DMS53 (cell line): ENCODE results near the gene SCML1.

Source experiments
- DNase-seq: peaks from one replicate; lab custom pipeline; 2025; lab: John Stamatoyannopoulos, UW

SCML1 gene

DNA sequence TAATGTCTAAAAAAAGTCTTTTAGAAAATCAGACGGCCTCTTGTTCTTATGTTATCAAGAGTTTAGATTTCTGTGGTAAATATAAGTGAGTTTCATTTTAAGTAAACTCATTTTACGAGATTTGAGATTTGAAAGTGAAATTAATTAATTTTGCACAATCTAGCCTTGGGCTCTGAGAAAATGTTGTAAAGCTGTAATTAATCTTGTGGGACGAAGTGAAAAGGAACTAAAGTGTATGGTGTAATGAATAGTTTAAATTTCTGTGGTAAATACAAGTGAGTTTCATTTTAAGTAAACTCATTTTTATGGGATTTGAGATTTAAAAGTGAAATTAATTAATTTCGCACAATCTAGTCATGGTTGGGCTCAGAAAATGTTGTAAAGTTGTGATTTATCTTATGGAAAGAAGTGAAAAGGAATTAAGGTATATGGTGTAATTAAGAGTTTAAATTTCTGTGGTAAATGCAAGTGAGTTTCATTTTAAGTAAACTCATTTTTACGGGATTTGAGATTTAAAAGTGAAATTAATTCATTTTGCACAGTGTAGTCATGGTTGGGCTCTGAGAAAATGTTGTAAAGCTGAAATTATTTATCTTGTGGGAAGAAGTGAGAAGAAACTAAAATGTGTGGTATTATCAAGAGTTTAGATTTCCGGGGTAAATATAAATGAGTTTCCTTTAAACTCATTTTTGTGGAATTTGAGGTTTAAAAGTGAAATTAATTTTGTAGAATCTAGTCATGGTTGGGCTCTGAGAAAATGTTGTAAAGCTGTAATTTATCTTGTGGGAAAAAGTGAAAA lies 1.6 kb downstream of the SCML1 start:
- no peak for DNase-seq

DNA sequence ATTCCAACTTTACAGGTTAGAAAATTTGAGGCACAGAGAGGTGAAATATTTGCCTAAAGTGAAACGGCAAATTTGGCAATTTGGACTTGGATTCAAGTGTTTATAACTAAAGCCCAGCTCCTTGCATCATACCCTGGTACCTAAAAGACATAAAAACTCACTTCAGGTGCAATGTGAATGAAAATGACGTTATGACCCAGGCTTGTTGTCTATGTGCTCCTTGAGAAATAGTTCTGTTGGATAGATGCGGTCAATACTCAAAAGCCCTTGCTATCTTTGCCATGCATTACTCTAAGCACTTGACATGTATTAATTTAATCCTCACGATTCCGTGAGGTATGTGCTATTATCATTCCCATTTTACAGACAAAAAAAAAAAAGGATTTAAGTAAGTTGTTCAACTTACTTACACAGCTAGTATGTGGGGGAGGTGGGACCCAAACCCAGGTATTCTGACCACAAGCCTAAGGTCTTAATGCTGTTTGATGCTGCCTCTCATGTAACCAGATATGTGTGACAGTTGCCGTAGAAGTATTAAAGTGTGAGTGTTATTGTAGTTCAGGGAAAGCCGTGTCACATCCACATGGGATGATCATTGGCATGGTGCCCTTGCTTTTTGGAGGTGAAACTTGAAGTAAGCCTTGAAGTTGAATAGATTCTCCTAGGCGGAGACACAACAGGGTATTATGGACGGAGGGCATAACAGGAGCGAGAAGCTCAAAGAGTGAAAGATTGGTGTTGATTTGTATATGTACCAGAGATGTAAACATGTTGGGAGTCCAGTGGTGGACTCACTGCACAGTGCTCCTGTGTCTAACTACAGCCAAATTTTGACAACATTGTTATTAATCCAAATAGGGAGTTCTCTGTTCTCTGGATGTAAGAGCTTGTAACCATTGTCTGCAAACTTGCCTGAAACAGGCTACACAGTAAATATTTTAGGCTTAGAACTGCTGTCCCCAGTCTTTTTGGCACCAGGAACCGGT lies 3.1 kb downstream of the SCML1 start:
- DNase-seq, result no peak

- DNase-seq, result no peak
Measured at GRCh38 chrX:17741123-17741511, 3.8 kb downstream of the SCML1 start.

DNA sequence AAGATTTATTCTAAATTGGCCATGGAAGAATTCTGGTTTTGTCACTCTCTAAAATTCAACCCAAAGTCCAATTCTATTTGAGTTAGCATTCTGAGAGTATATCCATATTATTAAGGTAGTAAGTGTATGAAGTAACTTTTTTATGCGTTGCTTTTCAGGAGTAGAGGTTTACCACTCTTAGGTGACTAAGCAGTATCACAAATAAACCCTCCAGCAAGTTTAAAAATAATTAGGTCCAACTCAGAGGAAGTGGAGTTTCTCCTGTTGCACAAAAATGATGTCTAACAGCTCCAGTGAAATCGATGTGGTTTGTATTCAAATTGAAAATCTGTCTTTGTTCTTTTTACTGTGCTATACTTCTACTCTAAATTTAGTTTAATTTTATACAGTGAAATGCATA lies 6.6 kb downstream of the SCML1 start:
- DNase-seq, result no peak

- peak; percentile 65 for DNase-seq
Measured at GRCh38 chrX:17744896-17745523, 7.7 kb downstream of the SCML1 start.

- no peak for DNase-seq
Measured at GRCh38 chrX:17747692-17748091, 10.4 kb downstream of the SCML1 start.

DNA sequence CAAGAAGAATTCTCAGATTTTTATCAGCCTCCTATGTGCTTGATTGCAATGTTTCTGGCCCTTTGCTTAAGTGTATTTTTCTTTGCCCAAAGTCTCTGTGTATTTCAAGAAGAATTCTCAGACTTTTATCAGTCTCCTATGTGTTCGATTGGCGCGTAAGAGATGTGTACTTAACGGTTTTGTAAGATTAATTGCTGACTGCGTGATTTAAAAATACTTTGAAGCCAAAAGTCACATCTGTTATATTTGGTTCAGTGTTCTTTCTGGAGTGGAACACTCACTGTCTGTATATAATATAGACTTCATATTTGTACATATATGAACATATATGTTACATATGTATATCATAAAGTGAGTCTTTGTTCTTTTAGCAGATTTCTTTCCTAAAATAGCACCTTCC lies 11.4 kb downstream of the SCML1 start:
- no peak for DNase-seq

- DNase-seq, result no peak
Measured at GRCh38 chrX:17750436-17750835, 13.1 kb downstream of the SCML1 start.

DNA sequence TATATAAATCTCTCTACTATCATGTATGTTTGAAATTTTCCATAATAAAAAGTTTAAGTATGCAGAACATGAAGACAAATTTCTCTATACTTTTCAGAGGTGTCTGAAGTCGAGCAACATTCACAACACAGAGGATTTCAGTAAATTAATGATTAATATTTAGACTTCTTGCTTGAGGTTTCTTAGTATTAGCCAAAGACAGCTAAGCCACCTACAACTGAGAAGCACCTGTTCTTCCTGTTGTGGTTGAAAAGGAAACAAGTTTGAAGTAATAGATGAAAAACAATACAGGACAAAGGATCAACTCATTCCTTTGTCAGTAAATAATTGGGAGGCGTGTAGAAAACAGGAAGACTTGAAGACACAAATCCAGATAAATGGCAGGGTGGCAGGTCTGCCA lies 21.1 kb downstream of the SCML1 start:
- no peak for DNase-seq

DNA sequence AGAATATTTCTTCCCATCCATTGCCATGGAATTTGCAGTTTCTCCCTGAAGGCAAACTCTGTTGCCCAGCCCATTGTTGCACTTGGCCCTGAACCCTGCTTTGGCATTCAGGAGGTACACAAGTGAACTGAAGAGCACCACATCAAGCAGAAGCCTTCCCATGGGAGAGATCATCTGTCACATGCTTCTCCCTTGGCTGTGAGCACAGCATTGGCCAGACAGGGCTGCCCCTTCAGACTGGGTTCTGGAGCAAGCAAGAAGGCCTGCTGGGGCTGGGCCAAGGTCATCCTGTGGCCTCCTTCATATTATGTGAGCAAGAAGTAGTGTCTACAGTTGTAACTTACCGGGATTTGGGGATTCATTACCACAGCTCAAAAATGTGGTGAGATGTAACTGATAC lies 22.7 kb downstream of the SCML1 start:
- no peak for DNase-seq

DNA sequence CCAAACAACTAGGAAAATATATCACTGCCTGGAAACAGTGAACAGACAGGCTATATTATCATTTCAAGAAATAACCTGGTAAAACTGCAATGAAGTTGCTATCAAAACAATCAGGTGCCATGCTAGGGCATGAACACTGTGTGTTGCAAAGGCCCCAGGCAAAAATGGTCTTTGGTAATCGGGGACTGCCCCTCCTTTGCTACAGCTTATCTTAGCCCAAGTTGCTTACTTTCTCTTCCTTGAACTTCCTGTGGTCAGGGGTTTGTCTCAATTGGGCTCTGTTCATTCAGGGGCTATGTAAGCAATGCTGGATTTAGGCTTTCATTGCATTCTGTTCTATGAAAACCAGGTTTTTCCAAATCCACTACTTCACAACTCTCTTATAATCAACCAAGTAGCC lies 30.4 kb downstream of the SCML1 start:
- DNase-seq, result no peak

DNA sequence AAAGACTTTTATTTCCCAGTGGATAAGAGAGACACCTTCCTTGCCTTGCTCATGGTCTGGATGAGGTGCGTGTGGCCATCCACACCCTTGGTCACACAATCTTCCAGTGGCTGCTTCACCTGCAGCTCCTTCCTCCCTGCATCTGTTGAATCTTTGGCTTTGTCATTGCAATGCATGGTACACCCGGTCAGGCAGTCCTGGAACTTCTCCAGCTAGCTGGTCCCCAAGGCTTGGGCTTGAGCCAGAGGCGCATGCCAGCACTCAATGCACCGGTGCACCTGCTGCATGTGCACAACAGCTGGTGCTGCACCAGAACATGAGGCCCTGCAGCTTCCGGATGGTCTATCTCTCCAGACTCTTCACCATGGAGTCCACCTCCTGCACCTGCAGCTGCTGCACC lies 31.7 kb downstream of the SCML1 start:
- no peak for DNase-seq

GRCh38 chrX:17769701-17770269 lies 32.5 kb downstream of the SCML1 start:
- DNase-seq, result no peak

- DNase-seq, result no peak
Measured at GRCh38 chrX:17773221-17773876, 36.1 kb downstream of the SCML1 start.

DNA sequence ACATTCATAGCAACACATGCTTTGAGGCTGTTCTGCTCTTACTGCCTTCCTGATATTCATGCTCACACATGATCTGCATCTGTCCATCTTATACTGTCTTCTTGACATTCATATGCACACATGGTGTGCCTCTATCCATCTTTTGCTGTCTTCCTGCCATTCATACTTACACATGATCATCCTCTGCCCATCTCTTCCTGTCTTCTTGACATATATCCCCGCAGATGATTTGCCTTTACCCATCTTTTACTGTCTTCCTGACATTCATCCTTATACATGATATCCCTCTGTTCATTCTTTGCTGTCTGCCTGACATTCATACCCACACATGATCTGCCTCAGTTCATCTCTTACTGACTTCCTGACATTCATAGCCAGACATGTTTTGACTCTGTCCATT lies 36.8 kb downstream of the SCML1 start:
- no peak for DNase-seq

- no peak for DNase-seq
Measured at GRCh38 chrX:17778997-17779396, 41.7 kb downstream of the SCML1 start.

- DNase-seq, result no peak
Measured at GRCh38 chrX:17779434-17779833, 42.1 kb downstream of the SCML1 start.

- DNase-seq, result peak; percentile 50
Measured at GRCh38 chrX:17786554-17787347, 49.5 kb downstream of the SCML1 start.

DNA sequence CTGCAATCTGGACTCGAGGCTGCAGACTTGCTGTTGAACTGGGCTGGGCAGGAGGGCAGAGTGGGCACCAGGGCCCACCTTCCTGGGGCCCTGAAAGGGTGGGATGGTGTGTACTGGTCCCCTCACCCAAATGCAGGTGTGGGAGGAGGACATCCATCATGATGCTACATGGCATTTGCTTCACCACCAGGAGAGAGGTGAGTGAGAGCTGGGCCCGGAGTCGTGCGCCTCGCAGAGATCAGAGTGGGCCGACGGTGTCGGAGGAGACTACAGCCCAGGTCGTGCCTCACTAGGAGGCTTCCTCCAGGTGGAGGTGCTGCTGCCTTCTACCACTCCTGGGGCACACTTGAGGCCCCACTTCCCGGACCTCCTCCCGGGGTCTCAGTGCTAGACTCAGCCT lies 50.3 kb downstream of the SCML1 start:
- DNase-seq, result peak; percentile 32

- peak; percentile 63 for DNase-seq
Measured at GRCh38 chrX:17788439-17788838, 51.1 kb downstream of the SCML1 start.
